NCI-H524 treated with DMSO at 0.1 percent for 48 hours (cell line): Measurements from ENCODE around the gene CDYL.
A peak's percentile ranks its signal among the peaks of the same experiment; 100 is the strongest.
"Not testable (repeated sequence)": the region's sequence is repeated elsewhere in the genome, so short reads cannot be mapped to it uniquely, and the experiment has no call there.

ENCODE experiments used
- DNase-seq: peaks from one replicate; lab custom pipeline; 2025; lab: John Stamatoyannopoulos, UW

The CDYL gene

GRCh38 chr6:5003604-5004372, 227.6 kb downstream of the CDYL start, which contains the start of gene RPP40:
RPP40 (minus strand) TSS chr6:5004037; CDS start chr6:5004002, 35 bp downstream.
- DNase-seq, result peak; percentile 83

- DNase-seq, result no peak
Observed at GRCh38 chr6:5004373-5005037, 228.3 kb downstream of the CDYL start.

GRCh38 chr6:5005038-5005433, 228.8 kb downstream of the CDYL start:
- DNase-seq, result not testable (repeated sequence)
